ENCODE data around the gene KANSL1. TPM values are rescaled to one million over a fixed set of nuclear protein-coding genes. Genes with fewer than 3 reads are reported as not detected.
"Not testable (repeated sequence)": the region's sequence is repeated elsewhere in the genome, so short reads cannot be mapped to it uniquely, and the experiment has no call there.

KANSL1 gene
- polyA plus RNA-seq, 12 donors = 30.6 to 82.6 (median 41.5) TPM; not detected in 1

- DNase-seq = peak; percentile 21
Measured at GRCh38 chr17:46194393-46195216, 1.4 kb upstream of the KANSL1 start.

- peak; percentile 91 for DNase-seq
Measured at GRCh38 chr17:46193626-46194392, 580 bp upstream of the KANSL1 start.

DNA sequence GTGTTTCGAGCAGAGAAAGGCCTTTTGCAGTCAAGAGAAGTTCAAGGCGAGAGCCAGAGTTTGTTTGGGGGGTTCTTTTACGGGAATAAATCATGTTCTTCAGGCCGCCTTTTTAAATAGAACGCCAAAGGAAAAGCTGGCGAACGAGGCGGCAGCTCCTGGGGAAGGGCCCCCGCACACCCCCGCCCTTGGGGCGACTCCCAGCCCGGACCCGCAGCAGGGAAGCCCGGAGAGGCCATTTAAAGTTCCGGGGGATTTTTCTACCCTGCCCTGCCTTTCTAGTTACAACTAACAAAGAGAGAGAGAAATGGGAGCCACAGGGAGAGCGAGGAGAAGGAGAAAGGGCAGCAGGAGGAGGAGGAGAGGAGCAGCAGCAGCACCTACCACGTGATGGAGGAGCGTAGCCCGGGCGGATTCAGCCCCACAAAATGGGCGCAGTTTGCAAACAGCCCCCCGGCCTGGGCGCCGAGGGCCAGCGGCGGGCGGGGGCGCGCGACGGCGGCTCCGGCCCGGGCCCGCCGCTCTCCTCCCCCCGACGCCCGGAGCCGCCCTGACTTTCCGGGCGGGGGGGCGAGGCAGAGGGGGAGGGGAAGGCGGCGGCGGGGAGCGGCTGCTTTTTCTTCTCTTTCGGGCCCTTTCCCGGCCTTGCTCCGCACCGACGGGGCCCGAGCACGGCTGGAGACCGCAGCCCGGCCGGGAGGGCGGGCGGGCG lies 634 bp downstream of the KANSL1 start:
- peak; percentile 73 for DNase-seq

DNA sequence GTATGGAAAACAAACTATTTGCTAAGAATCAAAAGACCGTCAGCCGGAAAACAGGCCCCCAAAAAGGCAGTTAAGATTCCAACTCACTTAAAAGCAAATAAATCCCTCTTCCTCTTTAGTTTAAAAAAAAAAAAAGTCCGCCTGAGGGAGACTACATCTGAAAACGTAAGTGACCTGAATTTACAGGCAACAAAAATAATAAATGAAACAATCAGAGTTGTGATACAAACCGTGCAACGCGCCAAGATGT lies 1.1 kb downstream of the KANSL1 start:
- no peak for DNase-seq

DNA sequence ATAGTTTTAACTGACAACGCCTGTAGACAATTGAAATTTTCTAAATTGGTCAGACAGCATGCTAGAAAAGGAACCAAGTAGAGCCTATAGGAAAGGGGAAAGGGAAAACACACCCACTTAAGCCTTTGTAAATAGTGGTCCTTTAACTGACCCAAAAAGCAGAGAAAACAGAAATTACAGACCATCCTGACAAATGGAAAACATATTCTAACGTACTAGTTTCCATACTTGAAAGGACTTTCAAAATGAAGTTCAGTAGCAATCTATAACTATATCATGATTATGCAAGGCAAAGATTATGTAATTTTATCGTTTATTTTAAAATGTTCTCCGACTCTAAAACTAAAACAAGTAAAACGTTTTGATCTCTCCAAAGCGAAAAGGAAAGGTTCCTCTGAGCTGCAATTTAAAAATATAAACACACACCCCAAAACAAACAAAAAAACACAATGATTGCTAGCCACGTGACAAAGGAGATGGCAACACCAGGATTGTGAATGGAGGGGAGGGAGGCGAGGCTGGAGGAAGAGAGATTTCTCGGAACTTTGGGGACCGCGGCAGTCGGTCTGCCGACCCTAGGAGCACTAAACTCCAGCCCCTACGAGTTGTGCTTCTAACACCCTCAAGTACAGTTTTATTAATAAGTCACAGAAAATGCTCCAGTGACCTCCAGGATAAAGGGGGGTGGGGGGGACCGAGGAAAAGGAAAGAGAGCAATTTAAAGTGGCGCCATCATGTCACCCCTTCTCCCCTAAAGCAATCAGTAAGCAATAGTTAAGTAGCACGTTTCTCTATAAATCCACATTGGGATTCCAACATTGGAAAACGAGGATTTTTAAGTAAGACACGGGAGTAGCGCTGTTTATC lies 1.7 kb downstream of the KANSL1 start:
- DNase-seq = peak; percentile 43

DNA sequence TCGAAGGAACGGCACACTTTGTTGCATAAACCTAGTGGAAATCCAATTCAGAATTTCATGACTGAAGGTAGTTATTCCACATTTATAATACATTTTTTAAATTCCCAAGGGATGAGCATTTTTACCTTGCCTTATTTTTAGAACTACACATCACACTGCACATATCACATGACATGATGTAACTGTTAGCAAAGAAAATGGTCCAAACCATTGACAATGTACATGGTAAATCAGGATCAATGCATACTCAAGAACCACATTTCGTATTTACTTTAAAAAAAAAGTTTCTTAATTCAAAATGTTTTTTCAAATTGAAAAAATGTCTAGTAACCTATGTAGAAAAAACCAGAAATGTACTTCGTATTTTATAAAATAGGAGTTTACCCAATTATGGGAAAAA lies 2.5 kb downstream of the KANSL1 start:
- no peak for DNase-seq

DNA sequence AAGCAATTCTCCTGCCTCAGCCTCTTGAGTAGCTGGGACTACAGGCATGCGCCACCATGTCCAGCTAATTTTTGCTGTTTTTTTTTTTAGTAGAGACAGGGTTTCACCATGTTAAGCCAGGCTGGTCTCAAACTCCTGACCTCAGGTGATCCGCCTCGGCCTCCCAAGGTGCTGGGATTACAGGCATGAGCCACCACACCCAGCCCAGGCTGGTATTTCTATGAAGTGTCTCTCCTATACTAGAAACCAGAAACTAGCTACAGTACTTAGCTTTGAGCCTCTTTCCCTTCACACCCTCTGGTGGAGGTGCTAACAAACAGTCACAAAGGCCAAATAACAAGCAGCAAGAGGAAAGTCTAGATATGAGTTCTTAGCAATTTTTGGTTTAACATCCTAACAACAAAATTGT lies 6.4 kb downstream of the KANSL1 start:
- not testable (repeated sequence) for DNase-seq

GRCh38 chr17:46184696-46185095 lies 8.5 kb downstream of the KANSL1 start:
- DNase-seq = no peak

DNA sequence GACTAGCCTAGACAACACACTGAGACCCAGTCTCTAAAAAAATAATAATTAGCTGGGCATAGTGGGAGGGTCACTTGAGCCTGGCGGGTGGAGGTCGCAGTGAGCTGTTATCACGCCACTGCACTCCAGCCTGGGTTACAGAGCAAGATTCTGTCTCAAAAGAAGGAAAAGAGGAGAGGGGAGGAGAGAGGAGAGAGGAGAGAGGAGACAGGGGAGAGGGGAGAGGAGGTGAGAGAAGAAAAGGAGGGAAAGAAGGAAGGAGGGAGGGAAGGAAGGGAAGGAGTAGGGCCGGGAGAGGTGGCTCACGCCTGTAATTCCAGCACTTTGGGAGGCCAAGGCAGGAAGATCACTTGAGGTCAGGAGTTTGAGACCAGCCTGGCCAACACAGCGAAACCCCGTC lies 9.8 kb downstream of the KANSL1 start:
- not testable (repeated sequence) for DNase-seq

DNA sequence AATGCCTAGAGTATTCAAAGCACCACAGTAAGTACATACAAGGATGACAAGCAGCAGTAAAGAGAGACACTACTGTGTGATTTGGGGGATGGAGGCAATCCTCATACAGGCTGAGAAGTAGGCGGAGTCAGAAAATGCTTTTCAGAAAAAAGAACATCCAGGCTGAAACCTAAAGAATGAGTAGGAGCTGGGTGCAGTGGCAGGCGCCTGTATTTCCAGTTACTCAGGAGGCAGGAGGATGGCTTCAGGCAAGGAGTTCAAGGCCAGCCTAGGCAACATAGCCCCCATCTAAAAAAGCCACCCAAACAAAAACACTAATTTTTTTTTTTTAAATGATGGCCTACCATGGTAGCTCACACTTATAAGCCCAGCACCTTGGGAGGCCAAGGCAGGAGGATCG lies 10.3 kb downstream of the KANSL1 start:
- no peak for DNase-seq

DNA sequence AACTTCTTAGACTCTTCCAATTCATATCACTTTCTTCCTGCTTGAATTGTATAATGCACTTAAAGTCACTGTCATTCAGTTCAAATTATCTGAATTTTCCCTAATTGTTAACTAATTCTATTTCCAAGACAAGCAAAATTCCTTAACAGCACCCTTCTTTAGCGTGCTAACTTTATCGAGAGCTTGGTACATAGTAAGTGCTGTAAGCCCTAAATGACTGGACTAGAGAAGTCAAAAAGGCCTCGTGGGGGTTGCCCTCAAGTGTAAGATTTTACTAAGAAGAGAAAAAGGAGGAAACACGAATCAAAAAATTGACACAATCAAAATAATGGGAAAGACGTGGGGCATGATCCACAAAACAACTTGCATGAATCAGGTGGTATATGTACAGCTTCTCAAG lies 11.3 kb downstream of the KANSL1 start:
- no peak for DNase-seq

GRCh38 chr17:46181316-46181715 lies 11.9 kb downstream of the KANSL1 start:
- not testable (repeated sequence) for DNase-seq

GRCh38 chr17:46180892-46181274 lies 12.3 kb downstream of the KANSL1 start:
- no peak for DNase-seq

GRCh38 chr17:46180185-46180891 lies 12.9 kb downstream of the KANSL1 start:
- not testable (repeated sequence) for DNase-seq

GRCh38 chr17:46179375-46179999 lies 13.7 kb downstream of the KANSL1 start:
- DNase-seq = no peak

- no peak for DNase-seq
Measured at GRCh38 chr17:46178550-46179214, 14.5 kb downstream of the KANSL1 start.

DNA sequence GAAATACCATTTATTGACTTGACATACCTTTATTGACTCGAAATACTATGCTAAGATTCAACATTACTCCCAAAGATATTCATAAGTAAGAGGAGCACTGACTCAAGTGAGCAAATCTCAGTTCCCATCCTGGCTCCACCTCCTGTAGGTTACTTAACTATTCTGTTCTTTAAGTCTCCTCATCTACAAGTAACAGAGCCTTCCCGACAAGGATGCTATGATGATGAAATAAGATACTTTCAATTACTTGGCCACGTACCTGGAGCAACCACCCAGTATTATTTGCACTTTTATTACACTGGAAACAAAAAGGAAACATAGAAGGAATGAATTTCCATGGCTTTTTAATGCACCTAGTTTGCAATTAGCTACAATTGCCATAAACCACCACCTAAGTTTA lies 16.3 kb downstream of the KANSL1 start:
- DNase-seq = no peak

GRCh38 chr17:46175891-46176290 lies 17.3 kb downstream of the KANSL1 start:
- DNase-seq = no peak

- DNase-seq = no peak
Measured at GRCh38 chr17:46173153-46173552, 20.1 kb downstream of the KANSL1 start.

DNA sequence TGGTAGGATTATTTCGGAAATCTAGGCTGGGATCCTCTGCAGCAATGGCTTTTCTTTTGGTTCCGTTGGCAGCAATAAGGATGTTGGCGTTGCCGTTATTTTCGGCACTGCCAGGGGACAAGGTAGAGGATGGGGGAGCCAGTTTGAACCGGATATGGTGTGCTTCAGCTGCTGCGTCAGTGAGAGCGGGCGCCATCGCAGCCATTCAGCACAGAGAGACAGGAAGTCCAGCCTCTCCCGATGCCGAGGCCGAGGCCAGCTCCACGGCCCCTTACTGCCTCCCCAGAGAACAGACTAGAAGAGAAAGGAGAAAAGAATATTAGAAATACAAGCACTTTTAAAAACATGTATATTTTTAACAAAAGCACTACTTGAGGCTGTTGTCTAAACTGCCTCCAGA lies 21.3 kb downstream of the KANSL1 start:
- no peak for DNase-seq
